WTC11 (cell line): ENCODE measurements around the gene PDZRN3. TPM values are rescaled to one million over a fixed set of nuclear protein-coding genes. Genes with fewer than 3 reads are reported as not detected.

ENCODE experiments used
- ATAC-seq: fragments of 200-7000 bp; cut with Tn5 transposase; 2 replicates; pipeline ENCODE4 v1.10.0; 2021; ENCODE audit warnings: mild to moderate bottlenecking, moderate library complexity
- CTCF ChIA-PET: fragments of 300-600 bp; sonication (Branson Sonifier 250); formaldehyde crosslinking; loops from one replicate; lab custom pipeline; 2021; ENCODE audit warnings: antibody characterized with exemption; lab: Charles Lee
- POLR2A ChIA-PET: fragments of 350-600 bp; sonication (Branson Sonifier 250); formaldehyde crosslinking; loops from one replicate; lab custom pipeline; 2021; ENCODE audit warnings: antibody characterized with exemption; lab: Charles Lee
- DNase-seq: peaks from one replicate; pipeline ENCODE4 v3.0.0; 2021; ENCODE audit warnings: low spot score
- H3K27ac Mint-ChIP-seq: 2 replicates; pipeline ENCODE4 v1.8.0; 2021; ENCODE audit warnings: mixed read lengths
- H3K27me3 Mint-ChIP-seq: 2 replicates; pipeline ENCODE4 v1.8.0; 2021; ENCODE audit warnings: low read depth, mild to moderate bottlenecking, moderate library complexity, mixed read lengths
- H3K36me3 Mint-ChIP-seq: 2 replicates; pipeline ENCODE4 v1.8.0; 2021; ENCODE audit warnings: mixed read lengths
- H3K4me1 Mint-ChIP-seq: 2 replicates; pipeline ENCODE4 v1.8.0; 2022; ENCODE audit warnings: mixed read lengths
- H3K4me3 Mint-ChIP-seq: 2 replicates; pipeline ENCODE4 v1.8.0; 2021; ENCODE audit warnings: mild to moderate bottlenecking, moderate library complexity, mixed read lengths
- H3K9me3 Mint-ChIP-seq: 2 replicates; pipeline ENCODE4 v1.8.0; 2021; ENCODE audit warnings: mixed read lengths
- CREM ChIP-seq: sonication (generic); formaldehyde crosslinking; IDR thresholded peaks from 2 replicates; pipeline ENCODE4 v1.8.1; 2022; ENCODE audit warnings: mild to moderate bottlenecking, missing genetic modification reagents, moderate library complexity
- E2F1 ChIP-seq: sonication (generic); formaldehyde crosslinking; IDR thresholded peaks from 2 replicates; pipeline ENCODE4 v1.8.0; 2022; ENCODE audit warnings: mild to moderate bottlenecking, missing genetic modification reagents
- GRHL2 ChIP-seq: fragments of 250-450 bp; sonication (Bioruptor Pico); IDR thresholded peaks from 2 replicates; pipeline ENCODE4 v1.8.0; 2022; ENCODE audit warnings: mild to moderate bottlenecking, moderate library complexity; ENCODE audit not compliant: insufficient replicate concordance, severe bottlenecking
- IRF2 ChIP-seq: sonication (generic); formaldehyde crosslinking; IDR thresholded peaks from 2 replicates; pipeline ENCODE4 v1.8.0; 2022; ENCODE audit warnings: low read depth, missing genetic modification reagents, borderline replicate concordance
- NR1H2 ChIP-seq: sonication (generic); formaldehyde crosslinking; IDR thresholded peaks from 2 replicates; pipeline ENCODE4 v1.9.0; 2021; ENCODE audit warnings: mild to moderate bottlenecking, moderate library complexity, missing genetic modification reagents
- NR3C1 ChIP-seq: sonication (generic); formaldehyde crosslinking; conservative IDR thresholded peaks from 2 replicates; pipeline ENCODE4 v1.8.1; 2023; ENCODE audit warnings: low read depth, mild to moderate bottlenecking, missing genetic modification reagents
- SP1 ChIP-seq: sonication (generic); formaldehyde crosslinking; conservative IDR thresholded peaks from 2 replicates; pipeline ENCODE4 v1.8.1; 2022; ENCODE audit warnings: missing genetic modification reagents
- ZNF121 ChIP-seq: sonication (generic); formaldehyde crosslinking; IDR thresholded peaks from 2 replicates; pipeline ENCODE4 v1.8.0; 2023; ENCODE audit warnings: missing genetic modification reagents
- total RNA-seq: library from RNA; stranded (reverse); gene quantifications from 3 replicates; pipeline ENCODE4 v1.2.3, GENCODE V29; 2021
- TF ChIP-seq, protein P1 (sequence below): sonication (generic); formaldehyde crosslinking; IDR thresholded peaks from 2 replicates; pipeline ENCODE4 v1.8.1; 2022; ENCODE audit warnings: missing genetic modification reagents, borderline replicate concordance
- TF ChIP-seq, protein P2 (sequence below): sonication (generic); formaldehyde crosslinking; IDR thresholded peaks from 2 replicates; pipeline ENCODE4 v1.8.0; 2022; ENCODE audit warnings: mild to moderate bottlenecking, missing genetic modification reagents
- TF ChIP-seq, protein P3 (sequence below): fragments of 250-450 bp; sonication (Bioruptor Pico); IDR thresholded peaks from 2 replicates; pipeline ENCODE4 v1.9.0; 2021; ENCODE audit warnings: moderate library complexity, mild to moderate bottlenecking, inconsistent platforms, borderline replicate concordance
- TF ChIP-seq, protein P4 (sequence below): fragments of 250-450 bp; sonication (Bioruptor Pico); IDR thresholded peaks from 2 replicates; pipeline ENCODE4 v1.8.0; 2021; ENCODE audit warnings: mild to moderate bottlenecking
- TF ChIP-seq, protein P5 (sequence below): sonication (generic); formaldehyde crosslinking; IDR thresholded peaks from 2 replicates; pipeline ENCODE4 v1.8.0; 2022; ENCODE audit warnings: missing genetic modification reagents
- TF ChIP-seq, protein P6 (sequence below): sonication (generic); formaldehyde crosslinking; IDR thresholded peaks from 2 replicates; pipeline ENCODE4 v1.8.0; 2023; ENCODE audit warnings: missing genetic modification reagents

The PDZRN3 gene
- total RNA-seq, 1 experiment from 2014 or later = 9.5 TPM

DNA sequence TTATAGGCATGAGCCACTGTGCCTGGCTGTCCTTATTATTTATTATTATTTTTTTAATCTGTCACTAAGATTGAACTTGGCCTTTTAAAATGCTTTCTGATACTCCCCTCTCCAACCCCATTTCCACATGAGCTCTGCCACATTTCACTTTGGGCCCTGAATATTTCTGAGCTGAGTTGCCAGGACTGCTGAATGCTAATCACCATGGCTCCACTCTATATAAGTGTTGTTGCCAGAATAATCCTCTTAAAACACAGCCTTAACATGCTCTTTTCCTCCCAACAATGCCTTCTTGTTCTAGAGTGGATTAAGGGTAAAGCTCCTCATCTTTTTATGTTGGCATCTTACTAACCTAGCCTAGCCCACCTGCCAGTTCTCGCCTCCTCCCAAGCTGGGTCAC lies 124.4 kb downstream of the PDZRN3 start:
- Mint-ChIP-seq H3K27me3 (no peaks in the 10 kb centered on the region), H3K36me3 (no peaks in the 10 kb centered on the region), H3K4me3 (no peak overlapping the region), H3K4me1 (peaks cover 32% of the 10 kb centered on the region), H3K27ac (no peak overlapping the region), H3K9me3 (no peaks in the 10 kb centered on the region)
- TF ChIP-seq ZNF121 (CRISPR knock-in tag) = no peak
- no peak for TF ChIP-seq GRHL2 (CRISPR knock-in tag)
- TF ChIP-seq, protein P1, sequence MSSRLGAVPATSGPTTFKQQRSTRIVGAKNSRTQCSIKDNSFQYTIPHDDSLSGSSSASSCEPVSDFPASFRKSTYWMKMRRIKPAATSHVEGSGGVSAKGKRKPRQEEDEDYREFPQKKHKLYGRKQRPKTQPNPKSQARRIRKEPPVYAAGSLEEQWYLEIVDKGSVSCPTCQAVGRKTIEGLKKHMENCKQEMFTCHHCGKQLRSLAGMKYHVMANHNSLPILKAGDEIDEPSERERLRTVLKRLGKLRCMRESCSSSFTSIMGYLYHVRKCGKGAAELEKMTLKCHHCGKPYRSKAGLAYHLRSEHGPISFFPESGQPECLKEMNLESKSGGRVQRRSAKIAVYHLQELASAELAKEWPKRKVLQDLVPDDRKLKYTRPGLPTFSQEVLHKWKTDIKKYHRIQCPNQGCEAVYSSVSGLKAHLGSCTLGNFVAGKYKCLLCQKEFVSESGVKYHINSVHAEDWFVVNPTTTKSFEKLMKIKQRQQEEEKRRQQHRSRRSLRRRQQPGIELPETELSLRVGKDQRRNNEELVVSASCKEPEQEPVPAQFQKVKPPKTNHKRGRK (CRISPR knock-in tag) = no peak
- TF ChIP-seq, protein P2, sequence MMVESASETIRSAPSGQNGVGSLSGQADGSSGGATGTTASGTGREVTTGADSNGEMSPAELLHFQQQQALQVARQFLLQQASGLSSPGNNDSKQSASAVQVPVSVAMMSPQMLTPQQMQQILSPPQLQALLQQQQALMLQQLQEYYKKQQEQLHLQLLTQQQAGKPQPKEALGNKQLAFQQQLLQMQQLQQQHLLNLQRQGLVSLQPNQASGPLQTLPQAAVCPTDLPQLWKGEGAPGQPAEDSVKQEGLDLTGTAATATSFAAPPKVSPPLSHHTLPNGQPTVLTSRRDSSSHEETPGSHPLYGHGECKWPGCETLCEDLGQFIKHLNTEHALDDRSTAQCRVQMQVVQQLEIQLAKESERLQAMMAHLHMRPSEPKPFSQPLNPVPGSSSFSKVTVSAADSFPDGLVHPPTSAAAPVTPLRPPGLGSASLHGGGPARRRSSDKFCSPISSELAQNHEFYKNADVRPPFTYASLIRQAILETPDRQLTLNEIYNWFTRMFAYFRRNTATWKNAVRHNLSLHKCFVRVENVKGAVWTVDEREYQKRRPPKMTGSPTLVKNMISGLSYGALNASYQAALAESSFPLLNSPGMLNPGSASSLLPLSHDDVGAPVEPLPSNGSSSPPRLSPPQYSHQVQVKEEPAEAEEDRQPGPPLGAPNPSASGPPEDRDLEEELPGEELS = no peak
- TF ChIP-seq, protein P3, sequence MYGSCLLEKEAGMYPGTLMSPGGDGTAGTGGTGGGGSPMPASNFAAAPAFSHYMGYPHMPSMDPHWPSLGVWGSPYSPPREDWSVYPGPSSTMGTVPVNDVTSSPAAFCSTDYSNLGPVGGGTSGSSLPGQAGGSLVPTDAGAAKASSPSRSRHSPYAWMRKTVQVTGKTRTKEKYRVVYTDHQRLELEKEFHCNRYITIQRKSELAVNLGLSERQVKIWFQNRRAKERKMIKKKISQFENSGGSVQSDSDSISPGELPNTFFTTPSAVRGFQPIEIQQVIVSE (CRISPR knock-in tag) = no peak
- TF ChIP-seq, protein P4, sequence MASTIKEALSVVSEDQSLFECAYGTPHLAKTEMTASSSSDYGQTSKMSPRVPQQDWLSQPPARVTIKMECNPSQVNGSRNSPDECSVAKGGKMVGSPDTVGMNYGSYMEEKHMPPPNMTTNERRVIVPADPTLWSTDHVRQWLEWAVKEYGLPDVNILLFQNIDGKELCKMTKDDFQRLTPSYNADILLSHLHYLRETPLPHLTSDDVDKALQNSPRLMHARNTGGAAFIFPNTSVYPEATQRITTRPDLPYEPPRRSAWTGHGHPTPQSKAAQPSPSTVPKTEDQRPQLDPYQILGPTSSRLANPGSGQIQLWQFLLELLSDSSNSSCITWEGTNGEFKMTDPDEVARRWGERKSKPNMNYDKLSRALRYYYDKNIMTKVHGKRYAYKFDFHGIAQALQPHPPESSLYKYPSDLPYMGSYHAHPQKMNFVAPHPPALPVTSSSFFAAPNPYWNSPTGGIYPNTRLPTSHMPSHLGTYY (CRISPR knock-in tag) = no peak
- TF ChIP-seq IRF2 (CRISPR knock-in tag) = no peak
- no peak for TF ChIP-seq SP1 (CRISPR knock-in tag)
- TF ChIP-seq, protein P5, sequence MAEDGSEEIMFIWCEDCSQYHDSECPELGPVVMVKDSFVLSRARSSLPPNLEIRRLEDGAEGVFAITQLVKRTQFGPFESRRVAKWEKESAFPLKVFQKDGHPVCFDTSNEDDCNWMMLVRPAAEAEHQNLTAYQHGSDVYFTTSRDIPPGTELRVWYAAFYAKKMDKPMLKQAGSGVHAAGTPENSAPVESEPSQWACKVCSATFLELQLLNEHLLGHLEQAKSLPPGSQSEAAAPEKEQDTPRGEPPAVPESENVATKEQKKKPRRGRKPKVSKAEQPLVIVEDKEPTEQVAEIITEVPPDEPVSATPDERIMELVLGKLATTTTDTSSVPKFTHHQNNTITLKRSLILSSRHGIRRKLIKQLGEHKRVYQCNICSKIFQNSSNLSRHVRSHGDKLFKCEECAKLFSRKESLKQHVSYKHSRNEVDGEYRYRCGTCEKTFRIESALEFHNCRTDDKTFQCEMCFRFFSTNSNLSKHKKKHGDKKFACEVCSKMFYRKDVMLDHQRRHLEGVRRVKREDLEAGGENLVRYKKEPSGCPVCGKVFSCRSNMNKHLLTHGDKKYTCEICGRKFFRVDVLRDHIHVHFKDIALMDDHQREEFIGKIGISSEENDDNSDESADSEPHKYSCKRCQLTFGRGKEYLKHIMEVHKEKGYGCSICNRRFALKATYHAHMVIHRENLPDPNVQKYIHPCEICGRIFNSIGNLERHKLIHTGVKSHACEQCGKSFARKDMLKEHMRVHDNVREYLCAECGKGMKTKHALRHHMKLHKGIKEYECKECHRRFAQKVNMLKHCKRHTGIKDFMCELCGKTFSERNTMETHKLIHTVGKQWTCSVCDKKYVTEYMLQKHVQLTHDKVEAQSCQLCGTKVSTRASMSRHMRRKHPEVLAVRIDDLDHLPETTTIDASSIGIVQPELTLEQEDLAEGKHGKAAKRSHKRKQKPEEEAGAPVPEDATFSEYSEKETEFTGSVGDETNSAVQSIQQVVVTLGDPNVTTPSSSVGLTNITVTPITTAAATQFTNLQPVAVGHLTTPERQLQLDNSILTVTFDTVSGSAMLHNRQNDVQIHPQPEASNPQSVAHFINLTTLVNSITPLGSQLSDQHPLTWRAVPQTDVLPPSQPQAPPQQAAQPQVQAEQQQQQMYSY (CRISPR knock-in tag) = no peak
- no peak for TF ChIP-seq E2F1 (CRISPR knock-in tag)
- no peak for TF ChIP-seq CREM (CRISPR knock-in tag)
- no peak for TF ChIP-seq NR1H2 (CRISPR knock-in tag)
- TF ChIP-seq NR3C1 (CRISPR knock-in tag) = no peak
- TF ChIP-seq, protein P6, sequence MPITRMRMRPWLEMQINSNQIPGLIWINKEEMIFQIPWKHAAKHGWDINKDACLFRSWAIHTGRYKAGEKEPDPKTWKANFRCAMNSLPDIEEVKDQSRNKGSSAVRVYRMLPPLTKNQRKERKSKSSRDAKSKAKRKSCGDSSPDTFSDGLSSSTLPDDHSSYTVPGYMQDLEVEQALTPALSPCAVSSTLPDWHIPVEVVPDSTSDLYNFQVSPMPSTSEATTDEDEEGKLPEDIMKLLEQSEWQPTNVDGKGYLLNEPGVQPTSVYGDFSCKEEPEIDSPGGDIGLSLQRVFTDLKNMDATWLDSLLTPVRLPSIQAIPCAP = no peak
- DNase-seq (no peak), ATAC-seq (no peak)
- POLR2A ChIA-PET = no interaction called here
- CTCF ChIA-PET = interaction anchor here (1.5 to 4.4 kb wide), 4 partner anchors 8 to 400 kb away, joined by 7 to 30 read pairs (median 12); no protein-coding TSS in a partner anchor
